OCI-LY7 (cell line): Measurements from ENCODE around the gene G6PC1. TPM values are rescaled to one million over a fixed set of nuclear protein-coding genes. Genes with fewer than 3 reads are reported as not detected.

Source experiments
- BruUV-seq: library from RNA; stranded (reverse); fragments of 400-500 nt; replicated peaks from 2 replicates; lab custom pipeline; 2021; lab: Mats Ljungman, UMichigan
- CTCF ChIA-PET: fragments of 300-600 bp; sonication (Branson Sonifier 250); formaldehyde crosslinking; loops from one replicate; lab custom pipeline; 2022; ENCODE audit warnings: antibody characterized with exemption; ENCODE audit not compliant: unreplicated experiment; lab: Charles Lee
- POLR2A ChIA-PET: fragments of 300-600 bp; sonication (Branson Sonifier 250); formaldehyde crosslinking; loops from one replicate; lab custom pipeline; 2022; ENCODE audit warnings: antibody characterized with exemption; lab: Charles Lee
- DNase-seq: peaks from one replicate; pipeline ENCODE4 v3.0.0-alpha.2; 2015; ENCODE audit warnings: low spot score
- H2AFZ ChIP-seq: fragments of 200-600 bp; sonication (generic), shearing (Covaris generic); 2 replicates; pipeline ENCODE4 v1.6.1; 2014; ENCODE audit warnings: mild to moderate bottlenecking, antibody characterized with exemption, low read length, moderate library complexity
- H3K27ac ChIP-seq: fragments of 200-600 bp; sonication (generic); 2 replicates; pipeline ENCODE4 v1.5.1; 2014; ENCODE audit warnings: mixed run types, low read depth, mild to moderate bottlenecking, moderate library complexity, low read length, inconsistent platforms; ENCODE audit not compliant: poor library complexity, severe bottlenecking
- H3K36me3 ChIP-seq: fragments of 200-600 bp; sonication (generic); 2 replicates; pipeline ENCODE4 v1.6.1; 2014; ENCODE audit warnings: mild to moderate bottlenecking, antibody characterized with exemption, low read length, moderate library complexity, mixed read lengths; ENCODE audit not compliant: insufficient read depth
- H3K4me1 ChIP-seq: fragments of 200-600 bp; sonication (generic); 2 replicates; pipeline ENCODE4 v1.5.1; 2014; ENCODE audit warnings: mild to moderate bottlenecking, low read length; ENCODE audit not compliant: insufficient read depth, poor library complexity, severe bottlenecking
- H3K4me2 ChIP-seq: fragments of 200-600 bp; sonication (generic); 2 replicates; pipeline ENCODE4 v1.6.1; 2014; ENCODE audit warnings: mild to moderate bottlenecking, low read length
- H3K4me3 ChIP-seq: fragments of 200-600 bp; sonication (generic); 2 replicates; pipeline ENCODE4 v1.5.1; 2014; ENCODE audit warnings: mild to moderate bottlenecking, low read depth, low read length; ENCODE audit not compliant: poor library complexity, severe bottlenecking
- H3K79me2 ChIP-seq: fragments of 200-600 bp; sonication (generic); 2 replicates; pipeline ENCODE4 v1.6.1; 2016; ENCODE audit warnings: low read depth, mild to moderate bottlenecking, low read length, moderate library complexity, mixed read lengths; ENCODE audit not compliant: insufficient read depth
- H3K9me2 ChIP-seq: fragments of 200-600 bp; sonication (generic); 2 replicates; pipeline ENCODE4 v1.6.1; 2016; ENCODE audit warnings: mild to moderate bottlenecking, low read length, mixed read lengths; ENCODE audit not compliant: insufficient read depth
- H3K9me3 ChIP-seq: fragments of 200-600 bp; sonication (generic); 2 replicates; pipeline ENCODE4 v1.6.1; 2014; ENCODE audit warnings: mild to moderate bottlenecking, mixed run types, low read length, mixed read lengths
- H4K20me1 ChIP-seq: fragments of 200-600 bp; sonication (generic); 2 replicates; pipeline ENCODE4 v1.6.1; 2014; ENCODE audit warnings: mild to moderate bottlenecking, antibody characterized with exemption, low read length, moderate library complexity, mixed read lengths; ENCODE audit not compliant: insufficient read depth
- EZH2phosphoT487 ChIP-seq: fragments of 200-600 bp; sonication (generic); IDR thresholded peaks from 2 replicates; pipeline ENCODE4 v1.6.1; 2018; ENCODE audit warnings: low read depth, borderline replicate concordance, mild to moderate bottlenecking, mixed run types, antibody characterized with exemption, low read length, moderate library complexity, mixed read lengths
- intact Hi-C: fragments of 100-400 bp; cut with micrococcal nuclease; formaldehyde crosslinking; loops from one replicate; pipeline ENCODE4 v1.10.0; 2022; ENCODE audit not compliant: unreplicated experiment
- total RNA-seq, 2 experiments: library from RNA; depleted of rRNA in 1 of 2; stranded (reverse); fragments of >200 nt in 1 of 2; shearing (Covaris generic) in 1 of 2; gene quantifications; 2 replicates each; pipeline ENCODE4 v1.2.3, GENCODE V29; 2014 to 2022
- TF ChIP-seq, protein P1 (sequence below): fragments of 200-600 bp; sonication (generic); conservative IDR thresholded peaks from 2 replicates; pipeline ENCODE4 v1.5.1; 2014; ENCODE audit warnings: mild to moderate bottlenecking, antibody characterized with exemption, low read length, moderate library complexity, mixed read lengths

Gene G6PC1
- total RNA-seq, 2 experiments from 2014 or later = 1.1 to 1.9 TPM

DNA sequence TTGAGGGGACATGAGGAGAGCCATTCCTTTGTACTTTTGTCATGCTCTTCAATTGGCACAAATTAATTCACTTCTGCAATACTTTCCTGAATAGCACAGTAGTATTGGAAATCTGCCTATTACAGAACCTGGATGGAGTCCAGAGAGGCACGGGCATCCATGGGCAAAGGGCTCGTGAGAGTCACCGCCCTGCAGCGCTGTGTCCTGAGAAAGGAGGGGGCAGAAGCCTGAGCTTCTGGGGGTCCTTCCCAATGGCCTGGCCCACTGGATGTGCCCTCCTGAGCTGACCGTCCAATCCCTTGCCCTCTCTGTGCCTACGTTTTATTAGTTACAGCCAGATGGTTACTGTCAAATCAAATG lies 3.5 kb downstream of the G6PC1 start:
- no peaks in the 10 kb centered on the region for H4K20me1 ChIP-seq
- H3K79me2 ChIP-seq = no peaks in the 10 kb centered on the region
- peaks cover 32% of the 10 kb centered on the region for H3K4me1 ChIP-seq
- ChIA-PET POLR2A (interaction anchor here (0.6 kb wide), 1 partner anchor 165 kb away, joined by 3 read pairs; no protein-coding TSS in a partner anchor), CTCF (no interaction called here)
- H3K4me3 ChIP-seq = no peak overlapping the region
- H3K4me2 ChIP-seq = no peak overlapping the region
- H3K9me3 ChIP-seq = no peaks in the 10 kb centered on the region
- DNase-seq = no peak
- no peak for TF ChIP-seq EZH2phosphoT487
- TF ChIP-seq, protein P1, sequence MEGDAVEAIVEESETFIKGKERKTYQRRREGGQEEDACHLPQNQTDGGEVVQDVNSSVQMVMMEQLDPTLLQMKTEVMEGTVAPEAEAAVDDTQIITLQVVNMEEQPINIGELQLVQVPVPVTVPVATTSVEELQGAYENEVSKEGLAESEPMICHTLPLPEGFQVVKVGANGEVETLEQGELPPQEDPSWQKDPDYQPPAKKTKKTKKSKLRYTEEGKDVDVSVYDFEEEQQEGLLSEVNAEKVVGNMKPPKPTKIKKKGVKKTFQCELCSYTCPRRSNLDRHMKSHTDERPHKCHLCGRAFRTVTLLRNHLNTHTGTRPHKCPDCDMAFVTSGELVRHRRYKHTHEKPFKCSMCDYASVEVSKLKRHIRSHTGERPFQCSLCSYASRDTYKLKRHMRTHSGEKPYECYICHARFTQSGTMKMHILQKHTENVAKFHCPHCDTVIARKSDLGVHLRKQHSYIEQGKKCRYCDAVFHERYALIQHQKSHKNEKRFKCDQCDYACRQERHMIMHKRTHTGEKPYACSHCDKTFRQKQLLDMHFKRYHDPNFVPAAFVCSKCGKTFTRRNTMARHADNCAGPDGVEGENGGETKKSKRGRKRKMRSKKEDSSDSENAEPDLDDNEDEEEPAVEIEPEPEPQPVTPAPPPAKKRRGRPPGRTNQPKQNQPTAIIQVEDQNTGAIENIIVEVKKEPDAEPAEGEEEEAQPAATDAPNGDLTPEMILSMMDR = no peak
- intact Hi-C loops = no loop called here
- H3K27ac ChIP-seq = no peak overlapping the region
- H3K36me3 ChIP-seq = no peaks in the 10 kb centered on the region
- no peaks in the 10 kb centered on the region for H3K9me2 ChIP-seq
- no TSS peak for BruUV-seq
- H2AFZ ChIP-seq = no peak overlapping the region

DNA sequence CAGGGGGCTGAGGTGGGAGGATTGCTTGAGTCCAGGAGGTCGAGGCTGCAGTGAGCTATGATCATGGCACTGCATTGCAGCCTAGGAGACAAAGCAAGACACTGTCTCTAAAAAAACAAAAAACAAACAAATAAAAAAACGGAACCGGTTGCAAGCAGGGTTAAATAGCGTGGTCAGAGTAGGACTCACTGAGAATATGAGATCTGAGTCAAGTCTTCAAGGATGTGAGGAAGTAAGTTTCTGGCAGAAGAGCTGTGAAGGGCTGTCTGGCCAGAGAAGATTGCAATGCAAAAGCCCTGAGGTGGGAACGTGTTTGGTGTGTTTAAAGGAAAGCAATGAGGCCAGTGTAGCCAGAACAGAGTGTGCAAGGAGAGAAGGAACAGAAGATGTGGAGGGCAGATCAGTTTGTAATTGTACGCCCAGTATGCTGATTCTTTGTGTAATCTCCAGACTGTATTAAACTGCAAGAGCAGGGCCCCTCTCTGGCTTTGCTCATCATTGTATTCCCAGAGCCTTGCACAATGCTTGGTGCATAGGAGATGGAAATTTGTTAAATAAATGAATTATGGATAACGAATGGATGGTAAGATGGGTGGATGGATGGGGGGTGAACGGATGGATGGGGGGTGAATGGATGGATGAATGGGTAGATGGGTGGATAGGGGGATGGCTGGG lies 6.3 kb downstream of the G6PC1 start:
- Histone ChIP-seq H3K4me3 (no peak overlapping the region), H3K9me3 (no peaks in the 10 kb centered on the region), H3K27ac (peak overlapping the region; percentile 77), H3K4me1 (peaks cover 47% of the 10 kb centered on the region), H3K36me3 (no peaks in the 10 kb centered on the region), H4K20me1 (no peaks in the 10 kb centered on the region), H3K4me2 (peak overlapping the region; percentile 57), H3K9me2 (no peaks in the 10 kb centered on the region), H2AFZ (peak overlapping the region; percentile 94; the same call in 1 of the 2 replicates), H3K79me2 (no peaks in the 10 kb centered on the region)
- POLR2A ChIA-PET = interaction anchor here (0.9 kb wide), 1 partner anchor 586 kb away, joined by 4 read pairs; no protein-coding TSS in a partner anchor
- no peak for DNase-seq
- CTCF ChIA-PET = no interaction called here
- no peak for TF ChIP-seq EZH2phosphoT487
- TF ChIP-seq, protein P1 = no peak
- BruUV-seq = no TSS peak
- intact Hi-C loops = loop anchor here (5.0 kb wide), 1 partner anchor 75 kb away; the partner anchor contains the start of gene PSME3
